Testis (tissue), 3 donors: ENCODE measurements around the gene LPP. TPM values are rescaled to one million over a fixed set of nuclear protein-coding genes. Genes with fewer than 3 reads are reported as not detected.

Experiments used
- DNase-seq: peaks from one replicate; pipeline ENCODE4 v3.0.0-alpha.2; 2019
- H3K27ac ChIP-seq, 2 donors: fragments of 200-600 bp; sonication (generic); one replicate each; pipeline ENCODE4 v1.5.1; 2019
- H3K27me3 ChIP-seq: fragments of 200-600 bp; sonication (generic); one replicate; pipeline ENCODE4 v1.5.1; 2019
- H3K36me3 ChIP-seq: fragments of 200-600 bp; sonication (generic); one replicate; pipeline ENCODE4 v1.5.1; 2017; ENCODE audit warnings: low read depth; ENCODE audit errors: missing control alignments
- H3K4me1 ChIP-seq: fragments of 200-600 bp; sonication (generic); one replicate; pipeline ENCODE4 v1.5.1; 2019
- H3K4me3 ChIP-seq, 2 donors: fragments of 200-600 bp; sonication (generic); one replicate each; pipeline ENCODE4 v1.5.1; 2017 to 2019
- H3K9me3 ChIP-seq: fragments of 200-600 bp; sonication (generic); one replicate; pipeline ENCODE4 v1.5.1; 2017
- POLR2A ChIP-seq: fragments of 450-650 bp; IDR thresholded peaks from one replicate; pipeline ENCODE4 v1.6.1; 2017; ENCODE audit warnings: antibody characterized with exemption, mild to moderate bottlenecking, moderate library complexity
- WGBS, 2 donors: methylation state at CpG; one replicate each; pipeline ENCODE4 v1.1.5; 2018; 5-methylcytosine and 5-hydroxymethylcytosine counted together
- intact Hi-C: fragments of 100-400 bp; cut with DNase I; formaldehyde crosslinking; loops from one replicate; pipeline ENCODE4 v1.15.1; 2023; ENCODE audit warnings: low total_unique reads
- polyA plus RNA-seq: library from polyadenylated mRNA; stranded (reverse); fragments of 350-450 nt; fragmentation: Illumina TruSeq; extraction: RNeasy Lipid Tissue Mini Kit (QIAGEN cat#74804); gene quantifications from one replicate; pipeline ENCODE4 v1.2.3, GENCODE V29; 2014; ENCODE audit warnings: low read depth, low replicate concordance; ENCODE audit not compliant: insufficient read depth
- total RNA-seq, 2 donors: library from RNA; depleted of rRNA; stranded (reverse); fragments of >200 nt; gene quantifications; one replicate each; pipeline ENCODE4 v1.2.3, GENCODE V29; 2016
- TF ChIP-seq, protein P1 (sequence below), 3 experiments: fragments of 450-650 bp in 2 of 3; fragments of 200-600 bp in 1 of 3; sonication (generic) in 1 of 3; IDR thresholded peaks; one replicate each; pipeline ENCODE4 v1.5.1; 2016 to 2019; ENCODE audit warnings: antibody characterized with exemption in 3 of 3, mild to moderate bottlenecking in 2 of 3, moderate library complexity in 1 of 3

Gene LPP
- total and polyA plus RNA-seq, 3 donors from 2014 or later, result 89.9 to 135 (median 132) TPM

DNA sequence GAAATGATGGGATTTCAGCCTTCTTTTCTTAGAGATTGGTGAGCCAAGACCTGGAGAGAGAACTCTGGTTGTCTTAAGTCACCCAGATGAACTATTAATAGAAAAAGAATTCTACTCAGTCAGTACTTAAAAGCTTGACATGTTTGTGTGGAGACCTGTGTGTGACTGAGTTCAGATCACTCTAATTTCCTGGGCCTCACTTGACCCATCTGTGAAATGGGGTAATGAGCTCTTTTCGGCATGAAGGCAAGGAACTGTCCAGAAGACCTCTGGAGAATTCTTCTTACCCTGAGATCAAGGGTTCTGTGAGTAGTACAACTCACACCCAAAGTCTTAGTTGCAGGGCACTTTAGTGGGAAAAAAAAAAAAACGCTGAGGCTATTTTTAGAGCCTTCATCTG is 92.9 kb downstream of the LPP start:
- Histone ChIP-seq H3K36me3 (no peaks in the 10 kb centered on the region), H3K4me1 (no peaks in the 10 kb centered on the region), H3K27me3 (no peaks in the 10 kb centered on the region), H3K27ac (no peak overlapping the region), H3K4me3 (no peak overlapping the region), H3K9me3 (no peaks in the 10 kb centered on the region)
- no peak for DNase-seq
- TF ChIP-seq POLR2A, result no peak
- TF ChIP-seq, protein P1, sequence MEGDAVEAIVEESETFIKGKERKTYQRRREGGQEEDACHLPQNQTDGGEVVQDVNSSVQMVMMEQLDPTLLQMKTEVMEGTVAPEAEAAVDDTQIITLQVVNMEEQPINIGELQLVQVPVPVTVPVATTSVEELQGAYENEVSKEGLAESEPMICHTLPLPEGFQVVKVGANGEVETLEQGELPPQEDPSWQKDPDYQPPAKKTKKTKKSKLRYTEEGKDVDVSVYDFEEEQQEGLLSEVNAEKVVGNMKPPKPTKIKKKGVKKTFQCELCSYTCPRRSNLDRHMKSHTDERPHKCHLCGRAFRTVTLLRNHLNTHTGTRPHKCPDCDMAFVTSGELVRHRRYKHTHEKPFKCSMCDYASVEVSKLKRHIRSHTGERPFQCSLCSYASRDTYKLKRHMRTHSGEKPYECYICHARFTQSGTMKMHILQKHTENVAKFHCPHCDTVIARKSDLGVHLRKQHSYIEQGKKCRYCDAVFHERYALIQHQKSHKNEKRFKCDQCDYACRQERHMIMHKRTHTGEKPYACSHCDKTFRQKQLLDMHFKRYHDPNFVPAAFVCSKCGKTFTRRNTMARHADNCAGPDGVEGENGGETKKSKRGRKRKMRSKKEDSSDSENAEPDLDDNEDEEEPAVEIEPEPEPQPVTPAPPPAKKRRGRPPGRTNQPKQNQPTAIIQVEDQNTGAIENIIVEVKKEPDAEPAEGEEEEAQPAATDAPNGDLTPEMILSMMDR (IDR thresholded peaks at IDR 0.05), result no peak
- WGBS, 2 donors, result 88 to 92% methylated on average over 2 of the region's 2 CpGs
- intact Hi-C loops, result no loop called here

DNA sequence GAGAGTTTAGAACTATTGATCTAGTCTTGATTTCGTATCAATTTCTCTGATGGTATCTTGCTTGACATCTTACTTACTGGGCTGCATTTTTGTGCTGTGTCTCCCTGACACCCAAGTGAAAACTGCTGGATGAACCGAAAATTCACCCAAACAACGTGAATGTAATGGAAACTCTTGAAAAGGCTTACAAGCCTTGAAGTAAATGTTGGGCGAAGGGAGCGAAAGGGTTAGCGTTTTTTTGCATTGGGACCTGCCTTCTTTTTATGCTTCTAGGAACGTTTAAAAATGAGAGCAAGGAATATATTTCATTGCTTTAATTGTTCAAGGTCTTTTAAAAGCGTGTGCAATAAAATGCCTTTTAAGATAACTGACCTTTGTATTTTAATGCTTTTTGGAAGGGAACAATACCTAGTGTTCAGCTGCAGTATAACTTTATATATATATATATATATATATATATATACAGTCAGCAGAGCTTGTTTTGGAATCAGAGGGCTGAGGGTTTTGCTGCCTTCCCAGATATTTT is 94.1 kb downstream of the LPP start:
- intact Hi-C loops, result no loop called here
- H3K27ac ChIP-seq, result no peak overlapping the region
- TF ChIP-seq, protein P1 (IDR thresholded peaks at IDR 0.05), result no peak
- no peak for TF ChIP-seq POLR2A
- no peak overlapping the region for H3K4me3 ChIP-seq
- no peaks in the 10 kb centered on the region for H3K9me3 ChIP-seq
- DNase-seq, result no peak
- no peaks in the 10 kb centered on the region for H3K4me1 ChIP-seq
- no peaks in the 10 kb centered on the region for H3K36me3 ChIP-seq
- WGBS, 2 donors, result 57 to 75% methylated on average over 8 of the region's 8 CpGs
- no peaks in the 10 kb centered on the region for H3K27me3 ChIP-seq

DNA sequence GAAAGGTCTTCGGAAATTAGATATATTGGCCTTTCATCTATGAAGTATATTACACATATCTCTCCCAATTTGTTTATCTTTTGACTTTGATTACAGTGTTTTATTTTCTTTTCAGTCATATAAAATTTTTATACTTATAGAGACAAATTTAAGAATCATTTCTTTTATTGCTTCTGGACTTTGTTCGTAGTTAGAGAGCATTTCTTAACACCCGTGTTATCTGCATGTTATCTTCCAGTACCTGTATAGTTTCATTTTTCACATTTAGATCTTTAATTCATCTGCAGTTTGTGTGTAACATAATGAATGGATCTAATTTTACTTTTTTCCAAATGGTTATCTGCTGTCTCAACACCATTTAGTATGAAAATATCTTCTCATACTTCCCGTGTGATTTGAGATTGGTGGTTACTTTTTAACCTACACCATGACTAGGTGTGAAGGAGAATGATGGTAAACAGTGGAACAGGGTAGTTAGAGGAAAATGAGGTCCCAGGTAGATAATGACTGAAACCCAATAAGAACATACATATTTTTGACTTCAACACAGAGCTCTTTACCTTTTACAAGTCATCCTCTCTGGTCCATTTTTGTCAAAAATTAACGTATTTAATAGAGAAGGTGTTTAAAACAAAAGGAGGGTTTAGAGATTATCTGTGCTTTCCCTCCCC is 99.3 kb downstream of the LPP start:
- Histone ChIP-seq H3K4me1 (peaks cover 3% of the 10 kb centered on the region), H3K36me3 (no peaks in the 10 kb centered on the region), H3K9me3 (no peaks in the 10 kb centered on the region), H3K4me3 (no peak overlapping the region), H3K27me3 (no peaks in the 10 kb centered on the region), H3K27ac (no peak overlapping the region)
- TF ChIP-seq, protein P1 (IDR thresholded peaks at IDR 0.05), result no peak
- TF ChIP-seq POLR2A, result no peak
- intact Hi-C loops, result no loop called here
- 94% methylated on average over 5 of the region's 5 CpGs for WGBS, 2 donors
- no peak for DNase-seq

DNA sequence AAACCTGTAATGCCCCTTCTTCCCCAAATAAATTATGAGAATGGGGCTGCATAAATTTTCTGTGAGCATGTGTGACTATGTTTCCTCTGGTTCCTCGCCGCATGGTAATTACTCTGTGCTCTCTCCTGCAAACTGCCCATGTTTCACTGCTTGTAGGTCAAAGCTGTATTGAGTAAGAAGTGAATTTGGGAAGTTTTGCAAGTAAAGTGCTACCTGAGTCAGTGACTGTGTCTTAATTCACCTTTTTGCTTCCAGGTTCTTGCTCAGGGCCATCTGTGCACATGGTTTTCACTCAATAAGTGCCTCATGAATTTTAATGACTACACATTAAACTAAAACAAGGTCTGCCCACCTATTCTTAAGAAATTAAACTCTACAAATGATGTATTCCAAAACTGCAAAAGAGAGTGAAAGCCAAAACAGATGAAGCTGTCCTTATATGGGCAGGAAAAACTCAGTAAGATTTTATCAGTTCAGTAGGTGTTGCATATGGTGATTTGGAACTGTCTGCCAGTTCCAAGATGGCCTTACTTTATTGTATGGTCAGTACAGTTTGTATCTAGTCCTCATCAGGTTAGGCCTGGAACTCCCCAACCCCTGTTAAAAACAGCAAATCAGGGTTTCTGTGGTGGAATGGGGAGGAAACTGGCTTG is 100.0 kb downstream of the LPP start:
- intact Hi-C loops, result no loop called here
- H3K27ac ChIP-seq, result no peak overlapping the region
- H3K27me3 ChIP-seq, result no peaks in the 10 kb centered on the region
- H3K4me3 ChIP-seq, result no peak overlapping the region
- DNase-seq, result no peak
- peaks cover 3% of the 10 kb centered on the region for H3K4me1 ChIP-seq
- no peaks in the 10 kb centered on the region for H3K36me3 ChIP-seq
- 91 to 98% methylated on average over 2 of the region's 2 CpGs for WGBS, 2 donors
- TF ChIP-seq POLR2A, result no peak
- TF ChIP-seq, protein P1 (IDR thresholded peaks at IDR 0.05), result no peak
- no peaks in the 10 kb centered on the region for H3K9me3 ChIP-seq
